NCI-H1694 (cell line): ENCODE results near the gene HES3.

Source experiments
- DNase-seq: peaks from one replicate; lab custom pipeline; 2025; lab: John Stamatoyannopoulos, UW

Gene HES3

DNA sequence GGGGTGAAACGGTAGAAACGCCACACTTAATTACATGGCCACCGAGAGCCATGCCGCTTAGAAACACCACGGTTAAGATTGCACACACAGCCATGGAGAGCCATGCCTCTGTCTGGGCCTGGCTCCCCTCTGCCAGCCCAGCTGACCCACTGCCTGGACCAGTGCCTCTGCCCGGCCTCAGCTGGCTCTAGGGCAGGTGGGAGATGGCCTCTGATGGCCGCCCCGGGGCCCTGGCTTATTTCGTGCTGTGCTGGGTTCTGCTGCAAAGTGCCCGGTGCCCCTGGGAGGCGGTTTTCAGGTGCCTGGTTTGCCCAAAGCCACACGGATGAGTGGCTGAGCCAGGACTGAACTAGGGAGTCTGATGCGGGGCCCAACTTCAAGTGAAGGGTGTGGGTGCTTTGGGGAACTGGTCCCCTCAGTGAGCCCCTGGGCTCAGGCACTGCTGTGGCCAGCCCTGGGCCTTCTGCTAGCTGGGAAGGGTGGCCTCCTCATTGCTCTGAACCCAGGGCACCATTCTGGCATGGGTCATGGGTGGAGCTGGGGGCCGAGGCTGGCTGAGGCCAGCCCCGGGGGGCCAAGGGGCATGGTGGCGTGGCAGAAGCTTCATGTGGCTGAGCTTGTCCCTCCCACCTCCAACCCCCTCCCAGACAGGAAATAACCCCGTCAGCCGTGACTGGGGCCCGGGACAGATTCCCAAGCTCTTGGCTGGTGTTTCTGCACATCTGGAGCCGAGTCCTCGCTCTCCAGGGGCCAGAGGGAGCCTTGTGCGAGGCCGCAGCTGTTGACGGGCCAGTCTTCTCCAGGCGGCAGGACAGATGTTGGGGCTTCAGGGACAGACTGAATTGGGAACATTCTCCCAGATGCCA lies 18.8 kb downstream of the HES3 start:
- no peak for DNase-seq

- no peak for DNase-seq
Observed at GRCh38 chr1:6263716-6264115, 19.7 kb downstream of the HES3 start.

DNA sequence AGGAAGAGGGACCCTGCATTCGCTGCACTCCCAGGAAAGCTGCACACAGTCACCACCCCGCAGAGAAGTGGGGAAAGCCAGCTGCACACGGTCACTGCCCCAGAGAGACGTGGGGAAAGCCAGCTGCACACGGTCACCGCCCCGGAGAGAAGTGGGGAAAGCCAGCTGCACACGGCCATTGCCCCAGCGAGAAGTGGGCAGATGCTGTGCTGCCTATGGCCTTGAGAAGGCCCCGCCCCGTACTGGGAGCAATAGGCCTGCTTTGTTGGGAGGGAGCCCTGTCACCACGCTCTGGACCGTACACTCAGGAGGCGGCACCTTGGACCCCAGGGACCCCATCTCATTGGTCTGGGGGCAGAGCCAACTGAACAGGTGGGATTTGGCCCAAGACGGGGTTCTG lies 21.2 kb downstream of the HES3 start:
- DNase-seq = no peak

DNA sequence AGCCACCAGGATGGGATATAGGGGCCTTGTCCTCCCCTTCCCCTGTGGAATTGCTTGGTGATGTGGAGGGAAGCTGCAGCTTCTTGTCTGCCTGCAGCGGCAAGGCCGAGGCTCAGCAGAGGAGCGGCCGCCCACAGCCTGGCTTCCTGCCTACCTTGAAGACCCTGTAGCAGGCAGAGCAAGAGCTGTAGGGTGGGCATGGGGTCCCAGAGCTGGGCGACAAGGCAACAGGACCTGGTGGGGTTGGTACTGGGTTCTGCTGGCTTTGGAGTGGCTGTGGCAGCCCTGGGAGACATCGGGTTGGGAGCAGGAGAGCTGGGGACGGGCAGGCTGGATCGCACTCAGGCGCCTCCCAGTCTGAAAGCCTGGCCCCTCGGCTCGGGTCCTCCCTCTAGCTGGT lies 22.7 kb downstream of the HES3 start:
- no peak for DNase-seq

DNA sequence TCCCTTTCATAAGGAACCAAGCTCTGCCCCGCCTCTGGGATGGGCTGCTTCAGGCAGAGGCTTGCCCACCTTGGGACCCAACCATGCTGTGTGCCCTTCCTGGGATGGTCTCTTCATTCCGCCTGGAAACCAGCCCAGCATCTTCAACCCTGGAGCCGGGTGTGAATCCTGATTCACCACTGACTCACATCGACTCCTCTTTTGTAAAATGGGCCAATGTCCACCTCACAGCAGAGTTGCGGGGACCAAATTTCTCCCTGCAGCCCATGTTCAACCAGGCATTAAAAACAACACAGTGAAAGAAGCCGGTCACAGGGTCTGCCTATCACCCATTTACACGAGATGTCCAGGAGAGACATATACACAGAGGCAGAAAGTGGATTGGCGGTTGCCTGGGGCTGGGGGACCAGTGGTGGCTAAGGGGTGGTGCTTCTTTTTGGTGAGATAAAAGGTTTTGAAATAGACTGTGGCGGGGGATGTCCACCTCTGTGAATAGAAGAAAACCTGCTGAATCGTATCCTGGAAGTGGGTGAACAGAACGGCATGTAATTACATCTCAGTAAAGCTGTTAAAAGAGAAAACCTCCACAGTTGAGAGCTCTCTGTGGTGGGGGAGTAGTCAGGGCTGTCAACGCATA lies 23.8 kb downstream of the HES3 start:
- DNase-seq = no peak

DNA sequence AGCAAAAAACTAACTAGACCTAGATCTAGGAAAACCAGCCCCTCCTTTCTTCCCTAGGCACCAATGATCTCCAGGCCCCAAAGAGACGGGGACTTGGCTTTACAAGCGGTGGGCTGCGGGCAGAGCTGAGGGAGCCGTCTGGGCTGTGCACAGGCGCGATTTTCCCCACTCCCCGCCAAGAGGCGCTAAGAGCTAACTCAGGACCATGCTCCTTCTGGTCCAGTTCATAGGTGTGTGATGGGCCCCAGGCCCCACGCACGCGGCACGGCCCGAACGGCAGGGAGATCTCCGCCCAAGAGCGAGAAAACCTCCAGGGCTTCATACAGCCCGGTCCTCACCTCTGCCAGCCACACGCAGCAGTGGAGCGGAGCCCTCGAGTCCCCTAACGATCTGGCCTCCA lies 24.4 kb downstream of the HES3 start:
- DNase-seq = peak; percentile 37

- no peak for DNase-seq
Observed at GRCh38 chr1:6269296-6269695, 25.3 kb downstream of the HES3 start.

DNA sequence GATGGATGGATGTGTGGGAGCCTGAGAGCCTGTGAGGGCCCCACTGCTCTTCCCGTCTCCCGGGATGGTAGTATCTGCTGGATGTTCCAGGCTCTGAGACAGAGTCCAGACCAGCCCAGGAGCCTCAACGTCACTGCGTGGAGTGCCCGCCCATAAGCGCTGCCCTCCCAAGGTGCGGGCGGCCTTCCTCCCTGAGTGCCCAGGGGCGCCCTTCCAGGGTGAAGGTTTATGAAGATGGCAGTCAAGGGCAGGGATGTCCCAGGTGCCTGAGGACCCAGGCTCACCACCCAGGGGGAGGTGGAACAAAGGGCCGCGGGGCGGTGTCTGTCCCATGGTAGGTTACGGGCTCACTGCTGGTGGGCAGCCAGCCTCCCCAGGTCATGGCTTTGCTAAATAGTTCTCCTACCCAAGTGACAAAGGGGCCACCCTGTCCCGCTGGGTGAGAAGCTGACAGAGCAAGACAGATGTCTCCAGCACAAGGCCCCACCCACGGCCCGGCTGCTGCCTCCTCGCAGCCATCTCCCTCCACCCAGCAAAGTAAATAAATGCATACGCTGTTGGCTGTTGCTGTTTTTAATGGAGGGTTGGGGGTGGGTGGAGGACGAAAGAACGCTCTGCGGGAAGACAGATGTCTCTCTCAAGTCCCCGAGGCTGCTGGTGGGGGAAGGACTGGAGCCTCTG lies 25.9 kb downstream of the HES3 start:
- peak; percentile 83 for DNase-seq

DNA sequence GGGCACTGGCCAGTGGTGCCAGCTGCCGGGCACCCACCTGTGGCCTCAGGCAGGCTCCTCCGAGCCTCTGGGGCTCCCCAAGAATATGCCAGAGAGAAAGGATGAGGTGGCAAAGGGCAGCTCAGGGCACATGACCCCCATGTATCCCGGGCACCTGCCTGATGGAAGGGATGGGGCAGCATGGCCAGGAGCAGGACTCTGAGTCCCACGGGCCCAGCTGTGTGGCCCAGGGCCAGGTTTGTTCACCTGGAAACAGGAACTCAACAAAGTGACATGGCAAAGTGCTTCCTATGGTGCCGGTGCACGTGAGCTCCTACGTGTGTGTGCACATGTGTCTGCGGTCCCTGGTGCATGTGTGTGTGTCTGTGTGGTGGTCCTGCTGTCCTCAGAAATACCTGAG lies 26.4 kb downstream of the HES3 start:
- DNase-seq = no peak

- no peak for DNase-seq
Observed at GRCh38 chr1:6271006-6271405, 27.0 kb downstream of the HES3 start.

DNA sequence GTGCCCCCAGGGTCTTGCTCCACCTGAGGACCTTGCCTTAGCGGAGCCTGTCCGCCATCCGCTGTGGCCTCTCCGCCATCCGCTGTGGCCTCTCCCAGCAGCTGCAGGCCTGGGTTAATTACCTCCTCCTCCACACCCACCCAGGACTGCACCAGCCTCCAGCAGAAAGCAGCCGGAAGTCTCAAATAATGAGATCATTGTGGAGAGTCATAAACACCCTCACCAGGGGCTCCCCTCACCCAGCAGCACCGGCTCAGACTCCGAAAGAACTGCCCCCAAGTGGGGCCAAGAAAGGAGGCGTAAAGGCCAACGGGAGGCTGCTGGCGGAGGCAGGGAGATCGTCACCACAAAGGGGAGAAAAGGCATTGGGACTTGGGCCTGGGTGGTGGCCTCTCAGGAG lies 27.6 kb downstream of the HES3 start:
- DNase-seq = no peak

DNA sequence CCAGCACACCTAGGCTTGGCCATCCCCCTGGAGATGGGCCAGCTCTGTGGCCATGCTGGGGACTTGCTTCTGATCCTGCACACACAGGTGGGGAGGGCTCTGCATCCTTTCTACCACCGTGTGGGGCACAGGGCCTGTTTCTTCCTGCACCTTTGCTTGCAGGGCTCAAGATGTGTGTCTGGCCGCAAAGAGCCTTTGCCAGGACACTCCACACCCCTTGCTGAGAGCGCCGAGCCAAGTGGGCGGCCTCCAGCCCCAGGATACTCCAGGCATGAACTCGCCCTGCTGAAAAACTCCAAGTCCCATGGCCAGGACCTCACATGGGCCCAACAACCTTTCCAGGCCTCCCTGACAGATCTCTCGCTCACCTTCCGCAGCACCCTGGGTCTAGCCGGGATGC lies 28.5 kb downstream of the HES3 start:
- DNase-seq = no peak

- DNase-seq = no peak
Observed at GRCh38 chr1:6272868-6273267, 28.9 kb downstream of the HES3 start.

GRCh38 chr1:6273380-6273891 lies 29.5 kb downstream of the HES3 start:
- no peak for DNase-seq

GRCh38 chr1:6274102-6274501 lies 30.1 kb downstream of the HES3 start:
- DNase-seq = no peak

GRCh38 chr1:6274622-6275139 lies 30.7 kb downstream of the HES3 start:
- DNase-seq = no peak

DNA sequence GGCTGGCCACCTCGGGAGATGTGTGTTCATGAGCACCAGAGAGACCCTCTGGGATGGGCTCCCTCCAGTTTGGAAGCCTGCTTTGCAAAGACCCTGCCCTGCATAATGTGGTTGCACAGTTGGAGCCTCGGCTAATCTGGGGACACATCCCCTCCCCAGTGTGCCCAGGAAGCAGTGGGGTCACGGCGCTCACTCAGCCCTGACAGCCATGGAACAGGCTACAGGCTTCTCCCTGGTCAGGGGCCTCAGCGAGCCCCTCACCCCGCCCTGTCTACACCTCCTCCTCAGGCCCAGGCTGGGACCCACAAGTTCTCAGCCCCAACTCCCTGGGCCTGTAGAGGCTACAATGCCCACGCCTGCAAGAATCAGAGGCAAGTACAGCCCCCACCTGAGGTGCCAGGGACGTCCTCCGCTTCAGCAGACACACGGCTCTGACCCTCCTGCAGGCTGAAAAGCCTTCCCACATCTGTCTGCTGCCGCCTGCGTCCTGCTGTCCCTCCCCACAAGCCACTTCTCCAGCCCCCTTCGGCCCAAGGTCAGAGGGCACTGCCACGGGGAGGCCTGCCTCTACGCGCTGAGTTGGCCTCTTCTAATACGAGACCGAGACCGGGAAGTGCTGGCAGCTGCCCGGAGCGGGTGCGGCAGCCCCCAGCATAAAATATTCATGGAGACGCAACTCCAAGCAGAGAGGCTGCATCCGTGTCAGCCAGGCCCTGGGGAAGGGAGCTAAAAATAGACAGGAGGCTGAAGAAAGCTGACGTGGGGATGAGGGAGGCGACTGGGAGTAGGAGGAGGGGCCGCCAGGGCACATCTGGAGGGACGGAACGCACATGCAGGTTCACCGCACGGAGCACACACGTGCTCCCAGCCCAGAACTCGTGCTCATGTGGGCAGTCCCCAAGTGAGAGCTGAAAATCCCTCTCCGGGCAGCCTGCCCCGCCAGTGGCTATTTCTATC lies 32.1 kb downstream of the HES3 start:
- peak; percentile 37 for DNase-seq

GRCh38 chr1:6276811-6277555 lies 33.0 kb downstream of the HES3 start:
- no peak for DNase-seq

- DNase-seq = no peak
Observed at GRCh38 chr1:6278263-6278662, 34.3 kb downstream of the HES3 start.

GRCh38 chr1:6279066-6279465 lies 35.1 kb downstream of the HES3 start:
- DNase-seq = no peak
